HuH-7 (cell line): Measurements from ENCODE around the gene NT5C2.

Experiments
- DNase-seq: peaks from one replicate; pipeline ENCODE4 v3.0.0; 2011; ENCODE audit warnings: low spot score

The NT5C2 gene

DNA sequence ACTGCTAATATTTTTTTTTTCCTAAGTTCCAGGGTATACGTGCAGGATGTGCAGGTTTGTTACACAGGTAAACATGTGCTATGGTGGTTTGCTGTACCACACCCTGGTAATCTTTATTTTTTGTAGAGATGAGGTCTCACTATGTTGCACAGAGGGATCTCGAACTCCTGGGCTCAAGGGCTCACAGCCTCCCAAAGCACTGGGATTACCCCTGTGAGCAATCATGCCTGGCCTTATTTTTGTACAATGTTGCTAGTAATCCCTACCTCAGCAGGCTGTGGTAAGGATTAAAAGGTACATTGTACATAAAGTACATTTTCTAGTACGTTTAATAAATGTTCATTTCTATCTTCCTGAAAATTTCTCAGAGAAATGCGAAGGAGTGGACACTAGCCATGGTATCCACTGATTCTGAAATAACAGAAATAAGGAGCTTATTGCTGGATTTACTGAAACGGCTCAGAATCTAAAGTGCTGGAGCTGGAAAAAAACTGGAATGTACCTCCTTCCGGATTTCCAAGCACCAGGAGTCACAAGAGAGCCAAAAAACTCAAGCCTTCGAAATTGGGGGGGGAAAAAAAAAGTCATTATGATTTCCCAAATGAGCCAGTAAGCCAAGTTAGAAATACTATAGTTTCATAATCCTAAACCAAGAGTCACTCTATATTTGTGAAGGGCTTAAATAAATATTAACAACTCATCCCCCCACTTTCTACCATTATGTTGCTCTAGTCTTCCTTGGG lies 69.6 kb downstream of the NT5C2 start:
- no peak for DNase-seq

GRCh38 chr10:103120977-103121735 lies 71.9 kb downstream of the NT5C2 start:
- DNase-seq = peak; percentile 55

- DNase-seq = no peak
These were observed 72.5 kb downstream of the NT5C2 start for GRCh38 chr10:103120546-103120945.

- DNase-seq = no peak
These were observed 75.8 kb downstream of the NT5C2 start for GRCh38 chr10:103117247-103117646.

DNA sequence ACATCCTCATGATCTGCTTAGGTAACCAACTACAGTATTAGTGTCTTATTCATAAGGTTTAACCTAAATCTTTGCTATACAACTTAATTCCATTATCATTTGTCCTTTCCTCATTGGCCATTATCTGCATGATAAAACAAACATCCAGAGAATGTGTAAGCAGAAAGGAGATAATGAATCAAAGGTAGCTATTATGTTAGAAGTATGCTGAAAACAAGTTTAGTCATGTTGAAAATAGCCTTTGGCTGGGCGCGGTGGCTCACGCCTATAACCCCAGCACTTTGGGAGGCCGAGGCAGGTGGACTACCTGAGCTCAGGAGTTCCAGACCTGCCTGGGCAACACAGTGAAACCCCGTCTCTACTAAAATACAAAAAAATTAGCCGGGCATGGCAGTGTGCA lies 78.2 kb downstream of the NT5C2 start:
- no peak for DNase-seq

DNA sequence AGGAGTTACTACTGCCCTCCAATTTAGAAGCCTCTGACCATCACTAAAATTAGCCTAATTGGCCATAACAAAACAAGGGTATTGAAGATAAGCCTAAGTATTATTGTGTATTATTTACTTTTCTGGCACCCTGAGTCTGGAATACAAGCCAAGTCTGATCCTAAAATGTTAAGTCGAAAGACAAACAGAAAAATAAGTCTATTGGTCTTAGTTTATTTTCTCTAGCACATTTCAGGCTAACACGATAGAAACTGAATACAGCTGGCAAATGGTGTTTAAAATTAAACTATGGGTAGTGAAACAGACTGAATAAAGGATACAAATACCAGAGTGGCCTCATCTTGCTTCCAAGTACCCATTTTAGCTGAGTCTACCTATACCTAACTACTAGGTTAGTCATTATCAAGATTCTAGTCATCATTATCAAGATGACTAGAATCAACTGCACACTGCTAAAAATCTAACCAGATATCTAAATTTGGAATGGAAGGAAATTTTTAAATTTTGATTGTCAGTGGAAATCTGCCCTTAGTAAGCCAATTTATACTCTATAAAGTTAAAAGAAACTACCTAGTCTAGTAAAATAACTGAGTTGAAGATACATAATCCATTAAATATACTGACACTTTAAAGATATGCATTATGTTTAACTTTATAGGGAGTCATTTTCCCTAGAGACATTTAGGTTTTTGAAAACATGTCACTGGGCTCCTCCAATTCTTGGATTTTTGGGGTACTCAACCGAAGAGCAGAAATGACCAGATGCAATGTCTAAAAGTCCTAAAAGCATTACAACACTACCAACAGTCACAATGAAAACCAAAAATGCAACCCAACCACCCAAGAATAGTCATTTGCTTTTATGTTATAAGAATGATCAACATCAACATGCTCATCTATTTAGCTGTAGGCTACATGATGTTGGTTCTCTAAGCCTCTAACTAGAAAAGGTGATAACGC lies 80.9 kb downstream of the NT5C2 start:
- DNase-seq = no peak

GRCh38 chr10:103111031-103111917 lies 81.8 kb downstream of the NT5C2 start:
- DNase-seq = no peak

- DNase-seq = no peak
These were observed 82.7 kb downstream of the NT5C2 start for GRCh38 chr10:103110407-103110806.

DNA sequence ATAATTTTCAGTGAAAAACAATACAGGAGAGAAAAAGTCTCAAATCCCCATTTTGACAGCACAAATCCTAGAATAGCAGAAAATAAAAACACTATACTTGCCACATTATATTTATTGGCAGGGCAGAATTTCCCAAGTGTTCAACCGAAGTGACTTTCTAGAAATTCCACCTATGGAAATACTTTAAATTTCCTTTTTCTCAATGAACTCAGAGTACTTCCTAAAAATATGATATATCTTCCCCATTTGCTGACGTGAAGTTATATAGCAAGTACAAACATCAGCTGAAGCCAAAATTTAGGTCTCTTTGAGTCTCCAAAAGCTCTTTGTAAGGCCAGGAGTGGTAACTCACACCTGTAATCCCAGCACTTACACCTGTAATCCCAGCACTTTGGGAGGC lies 83.3 kb downstream of the NT5C2 start:
- no peak for DNase-seq

GRCh38 chr10:103106539-103106938 lies 86.5 kb downstream of the NT5C2 start:
- no peak for DNase-seq

DNA sequence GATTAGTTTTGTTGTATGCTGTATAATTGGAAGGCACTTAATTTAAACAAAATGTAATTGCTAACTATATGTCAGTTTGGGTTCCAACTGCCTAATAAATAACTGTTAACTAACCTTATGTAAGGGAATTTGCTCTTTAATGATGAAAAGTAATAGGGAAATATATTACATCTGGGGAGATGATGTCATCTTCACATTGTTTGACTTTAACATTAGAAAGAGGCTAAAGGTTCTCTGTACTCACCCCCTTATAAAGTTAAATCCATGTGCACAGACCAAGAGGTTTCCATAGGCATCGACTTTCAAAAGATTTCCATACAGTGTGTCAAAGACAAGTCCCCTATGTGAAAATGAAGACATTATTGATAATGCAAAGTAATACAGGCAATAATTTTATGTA lies 87.6 kb downstream of the NT5C2 start:
- DNase-seq = no peak

GRCh38 chr10:103104721-103105120 lies 88.4 kb downstream of the NT5C2 start:
- no peak for DNase-seq

DNA sequence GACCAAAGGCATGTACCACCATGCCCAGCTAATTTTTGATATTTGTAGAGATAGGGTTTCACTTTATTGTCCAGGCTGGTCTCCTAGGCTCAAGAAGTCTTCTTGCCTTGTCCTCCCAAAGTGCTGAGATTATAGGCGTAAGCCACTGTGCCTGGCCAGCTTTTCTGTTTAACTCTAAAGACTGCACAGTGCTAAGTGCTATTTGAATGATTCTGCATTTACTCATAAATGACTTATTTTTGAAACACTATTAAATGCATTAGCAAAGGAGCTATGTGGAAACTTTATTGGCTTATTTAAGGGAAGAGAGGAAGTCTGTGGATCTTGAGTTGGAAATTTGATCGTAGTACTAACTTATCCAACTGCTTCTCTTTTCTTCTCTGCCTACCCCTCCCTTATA lies 89.1 kb downstream of the NT5C2 start:
- no peak for DNase-seq

DNA sequence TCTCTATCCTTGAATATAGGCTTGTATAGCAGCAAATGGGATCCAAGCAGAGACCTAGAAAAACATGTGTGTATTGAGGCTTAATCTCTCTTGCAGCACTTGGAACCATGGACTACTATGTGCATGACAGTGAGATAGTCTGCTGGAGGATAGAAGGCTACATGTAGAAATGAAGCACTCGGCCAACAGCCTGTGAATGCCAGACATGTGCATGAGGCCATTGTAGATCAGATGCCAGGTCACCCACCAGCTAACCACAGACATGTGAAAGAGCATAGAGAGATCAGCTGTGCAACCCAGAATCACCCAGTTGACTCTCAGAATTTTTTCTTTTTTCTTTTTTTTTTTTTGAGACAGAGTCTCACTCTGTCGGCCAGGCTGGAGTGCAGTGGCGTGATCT lies 90.9 kb downstream of the NT5C2 start:
- DNase-seq = no peak

- no peak for DNase-seq
These were observed 92.5 kb downstream of the NT5C2 start for GRCh38 chr10:103100620-103101019.

DNA sequence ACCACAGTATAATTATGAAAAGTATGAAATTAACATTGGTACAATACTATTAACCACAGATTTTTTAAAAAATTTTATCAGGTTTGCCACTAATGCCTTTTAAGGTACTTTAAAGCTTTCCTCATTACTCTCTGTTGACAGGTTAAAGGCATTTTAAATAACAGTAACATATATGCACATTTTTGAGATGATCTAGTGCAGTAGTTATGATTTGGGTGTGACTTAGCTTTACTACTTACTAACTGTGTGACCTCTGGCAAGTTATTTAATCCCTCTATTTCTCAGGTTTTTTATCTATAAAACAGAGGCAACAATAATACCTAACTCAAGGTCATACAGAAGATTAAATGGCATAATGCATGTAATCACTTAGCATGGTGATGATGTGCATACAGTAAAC lies 94.8 kb downstream of the NT5C2 start:
- no peak for DNase-seq

- no peak for DNase-seq
These were observed 96.9 kb downstream of the NT5C2 start for GRCh38 chr10:103096130-103096529.

DNA sequence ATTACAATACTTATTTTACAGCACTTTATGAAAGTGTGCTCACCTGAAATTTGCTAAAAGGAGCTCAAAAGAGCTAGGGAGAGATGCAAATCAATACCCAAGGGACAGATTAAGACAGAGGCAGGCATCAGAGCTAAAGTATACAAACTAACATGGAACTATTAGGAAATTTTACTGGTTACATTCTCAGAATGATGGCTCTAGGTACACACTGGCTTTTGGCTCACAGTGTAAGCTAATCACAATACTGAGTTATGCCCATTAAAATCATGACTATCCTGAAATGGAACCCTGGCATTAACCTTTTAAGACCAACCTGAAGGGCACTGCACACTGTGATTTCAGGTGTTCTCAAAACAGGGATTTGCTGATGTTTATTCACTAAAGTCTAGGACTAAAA lies 98.1 kb downstream of the NT5C2 start:
- DNase-seq = no peak

GRCh38 chr10:103090911-103091310 lies 102.2 kb downstream of the NT5C2 start:
- no peak for DNase-seq

GRCh38 chr10:103089493-103089892 lies 103.6 kb downstream of the NT5C2 start:
- no peak for DNase-seq

DNA sequence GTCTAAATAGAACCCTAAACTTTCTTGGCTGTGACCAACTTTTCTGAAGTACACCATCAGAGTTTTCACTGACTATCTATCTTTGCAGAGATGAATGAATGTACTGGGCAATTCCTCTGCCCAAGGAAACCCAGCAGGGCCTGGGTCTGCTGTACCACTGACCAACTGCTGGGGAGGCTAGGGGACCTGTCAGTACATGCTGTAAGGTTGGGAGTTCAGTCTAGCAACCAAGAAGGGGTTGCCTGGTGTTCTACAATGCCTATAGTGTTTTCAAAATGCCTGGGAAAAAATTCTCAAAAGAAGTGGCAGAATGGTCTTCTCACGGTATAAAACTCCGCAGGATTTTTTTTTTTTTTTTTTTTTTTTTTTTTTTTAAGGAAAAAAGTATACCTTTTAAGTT lies 106.3 kb downstream of the NT5C2 start:
- DNase-seq = no peak

DNA sequence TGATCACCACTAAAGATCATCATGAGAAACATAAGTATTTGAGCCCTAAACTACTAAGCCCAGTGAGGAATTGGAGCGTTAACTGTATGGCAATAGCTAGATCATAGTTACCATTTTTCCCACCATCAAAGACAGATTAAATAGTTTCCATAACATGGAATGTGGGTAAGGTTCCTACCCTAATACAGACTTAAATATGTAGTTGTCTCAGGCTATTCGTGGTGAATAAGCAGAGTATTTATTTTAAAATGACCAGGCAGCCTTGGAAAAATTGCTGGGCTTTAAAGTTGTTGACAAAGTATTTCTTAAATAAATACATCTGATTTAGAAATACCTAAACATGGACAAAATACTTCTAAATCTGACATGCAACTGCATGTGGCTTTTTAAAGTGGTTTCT lies 106.8 kb downstream of the NT5C2 start:
- DNase-seq = no peak
